ENCODE results near the gene ATG16L2. TPM values are rescaled to one million over a fixed set of nuclear protein-coding genes. Genes with fewer than 3 reads are reported as not detected.
"Not testable (repeated sequence)": the region's sequence is repeated elsewhere in the genome, so short reads cannot be mapped to it uniquely, and the experiment has no call there.

The ATG16L2 gene
- total RNA-seq, 1 donor from 2014 or later: 14.4 TPM

DNA sequence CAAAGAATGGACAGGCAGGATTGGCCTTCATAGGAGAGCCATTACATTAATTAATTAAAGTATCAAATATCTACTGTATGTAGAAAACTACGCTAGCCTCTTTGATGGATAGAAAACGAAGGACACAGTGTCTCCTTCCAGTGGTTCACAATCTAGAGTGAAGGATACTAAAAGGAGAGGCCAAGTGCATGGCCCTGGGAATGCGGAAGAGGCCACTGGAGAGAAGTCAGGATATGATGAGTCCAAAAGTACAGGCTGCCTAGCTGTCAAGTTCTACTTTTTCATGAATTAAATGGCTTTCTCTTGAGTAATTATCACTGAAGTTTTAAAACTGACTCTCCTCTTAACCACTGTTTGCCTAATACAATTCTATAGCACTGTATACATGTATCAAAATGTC is 41.9 kb downstream of the ATG16L2 start:
- DNase-seq: no peak
- intact Hi-C loops (cut with micrococcal nuclease): no loop called here
- H3K27ac ChIP-seq (replicated peaks): peak overlapping the region; percentile 72

DNA sequence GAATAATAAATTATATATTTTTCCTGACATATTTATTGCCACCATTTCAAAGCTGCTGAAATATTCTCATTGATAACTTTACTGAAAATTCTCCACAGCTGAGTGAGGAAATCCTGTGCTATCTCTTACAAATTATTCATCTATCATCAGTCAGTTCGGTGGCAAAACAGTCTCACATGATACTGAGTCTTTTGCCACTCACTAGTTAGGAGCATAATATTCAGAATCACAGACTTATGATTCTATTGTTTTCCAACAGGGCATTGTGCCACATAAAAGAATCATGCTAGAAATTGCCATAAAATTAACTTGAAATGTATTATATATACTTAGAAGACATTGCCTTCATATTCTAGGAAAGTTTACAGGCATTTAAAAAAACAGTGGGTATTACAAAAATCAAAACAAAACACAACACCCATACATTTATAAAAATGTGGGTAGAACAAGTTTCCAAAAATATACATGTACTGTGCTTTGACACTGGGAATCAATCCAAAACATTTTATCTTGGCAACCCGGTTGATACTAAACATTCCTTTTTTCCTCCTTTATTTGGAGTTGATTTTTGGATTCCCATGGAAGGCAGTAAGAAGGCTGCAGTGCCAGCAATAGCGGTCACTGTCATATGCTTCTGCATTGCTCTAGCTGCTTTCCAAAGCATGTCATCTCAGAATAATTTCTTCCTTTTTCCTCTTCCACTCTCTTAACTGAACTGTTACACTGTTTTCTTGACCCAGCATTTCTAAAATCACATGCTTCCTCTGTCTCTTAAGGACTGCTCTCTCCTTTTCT is 42.5 kb downstream of the ATG16L2 start:
- intact Hi-C loops (cut with micrococcal nuclease): no loop called here
- H3K27ac ChIP-seq (replicated peaks): peak overlapping the region; percentile 72
- H3K4me3 ChIP-seq: peak overlapping the region; percentile 1

More for the DNA sequence above, 41.9 kb downstream of the ATG16L2 start:
- H3K36me3 ChIP-seq: no peaks in the 10 kb centered on the region
- H3K9me3 ChIP-seq (replicated peaks): no peaks in the 10 kb centered on the region
- TF ChIP-seq CTCF (IDR thresholded peaks at IDR 0.05; ENCODE audit: borderline replicate concordance): no peak
- H3K4me1 ChIP-seq: peaks cover 24% of the 10 kb centered on the region
- H3K27me3 ChIP-seq (ENCODE audit: low read depth): no peaks in the 10 kb centered on the region
- H3K4me3 ChIP-seq: no peak overlapping the region

GRCh38 chr11:72858267-72858666 is 44.1 kb downstream of the ATG16L2 start:
- H3K9me3 ChIP-seq (replicated peaks); H3K27ac ChIP-seq (replicated peaks); H3K36me3 ChIP-seq; H3K4me3 ChIP-seq; intact Hi-C loops (cut with micrococcal nuclease); DNase-seq; H3K27me3 ChIP-seq (ENCODE audit: low read depth): not testable (repeated sequence)
- peaks cover 38% of the 10 kb centered on the region for H3K4me1 ChIP-seq

More for the DNA sequence above, 42.5 kb downstream of the ATG16L2 start:
- Histone ChIP-seq H3K4me1 (peaks cover 24% of the 10 kb centered on the region), H3K9me3 (replicated peaks) (no peaks in the 10 kb centered on the region), H3K27me3 (ENCODE audit: low read depth) (no peaks in the 10 kb centered on the region), H3K36me3 (no peaks in the 10 kb centered on the region)
- no peak for DNase-seq
- TF ChIP-seq CTCF (IDR thresholded peaks at IDR 0.05; ENCODE audit: borderline replicate concordance): peak; percentile 9

DNA sequence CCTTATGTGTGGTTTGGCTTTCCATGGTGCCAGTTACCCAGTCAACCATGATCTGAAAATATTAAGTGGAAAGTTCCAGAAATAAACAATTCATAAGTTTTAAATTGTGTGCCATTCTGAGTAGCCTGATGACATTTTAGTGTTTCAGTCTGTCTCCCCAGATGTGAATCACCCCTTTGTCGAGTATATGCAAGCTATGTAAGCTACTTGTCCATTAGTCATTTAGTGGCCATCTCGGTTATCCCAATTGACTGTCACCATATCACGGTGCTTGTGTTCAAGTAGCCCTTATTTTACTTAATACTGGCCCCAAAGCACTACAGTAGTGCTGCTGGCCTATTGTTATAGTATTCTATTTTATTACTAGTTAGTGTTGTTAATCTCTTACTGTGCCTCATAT is 44.9 kb downstream of the ATG16L2 start:
- no peak overlapping the region for H3K4me3 ChIP-seq
- peaks cover 47% of the 10 kb centered on the region for H3K4me1 ChIP-seq
- H3K27ac ChIP-seq (replicated peaks): no peak overlapping the region
- intact Hi-C loops (cut with micrococcal nuclease): no loop called here
- DNase-seq: no peak
- no peaks in the 10 kb centered on the region for H3K36me3 ChIP-seq
- TF ChIP-seq CTCF (IDR thresholded peaks at IDR 0.05; ENCODE audit: borderline replicate concordance): no peak
- no peaks in the 10 kb centered on the region for H3K9me3 ChIP-seq (replicated peaks)
- no peaks in the 10 kb centered on the region for H3K27me3 ChIP-seq (ENCODE audit: low read depth)

DNA sequence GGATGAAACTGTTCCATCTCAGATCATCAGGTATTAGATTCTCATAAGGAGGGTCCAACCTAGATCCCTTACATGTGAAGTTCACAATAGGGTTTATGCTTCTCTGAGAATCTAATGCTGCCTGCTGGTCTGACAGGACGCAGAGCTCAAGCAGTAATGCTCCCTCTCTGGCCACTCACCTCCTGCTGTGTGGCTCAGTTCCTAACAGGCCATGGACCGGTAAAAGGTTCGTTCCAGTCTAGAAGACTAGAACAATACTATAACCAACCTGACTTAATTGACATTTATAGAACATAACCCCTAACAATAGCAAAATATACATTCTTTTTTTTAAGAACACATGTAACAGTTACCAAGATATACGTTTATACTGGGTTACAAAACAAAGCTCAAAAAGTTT is 45.8 kb downstream of the ATG16L2 start:
- H3K9me3 ChIP-seq (replicated peaks): no peaks in the 10 kb centered on the region
- peaks cover 56% of the 10 kb centered on the region for H3K4me1 ChIP-seq
- no peaks in the 10 kb centered on the region for H3K36me3 ChIP-seq
- intact Hi-C loops (cut with micrococcal nuclease): no loop called here
- H3K27ac ChIP-seq (replicated peaks): no peak overlapping the region
- no peak overlapping the region for H3K4me3 ChIP-seq
- DNase-seq: no peak
- H3K27me3 ChIP-seq (ENCODE audit: low read depth): no peaks in the 10 kb centered on the region
- no peak for TF ChIP-seq CTCF (IDR thresholded peaks at IDR 0.05; ENCODE audit: borderline replicate concordance)

DNA sequence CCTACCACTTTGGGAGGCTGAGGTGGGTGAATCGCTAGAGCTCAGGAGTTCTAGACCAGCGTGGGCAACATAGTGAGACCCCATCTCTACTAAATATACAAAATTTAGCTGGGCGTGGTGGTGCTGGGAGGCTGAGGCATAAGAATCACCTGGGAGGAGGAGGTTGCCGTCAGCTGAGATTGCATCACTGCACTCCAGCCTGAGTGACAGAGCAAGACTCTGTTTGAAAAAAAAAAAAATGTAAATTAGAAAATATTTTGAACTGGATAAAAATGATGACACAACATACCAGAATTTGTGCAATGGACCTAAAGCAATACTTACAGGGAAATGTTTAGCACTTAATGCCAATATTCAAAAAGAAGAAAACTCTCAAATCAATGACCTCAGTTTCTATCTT is 46.4 kb downstream of the ATG16L2 start:
- no peak overlapping the region for H3K27ac ChIP-seq (replicated peaks)
- H3K9me3 ChIP-seq (replicated peaks): no peaks in the 10 kb centered on the region
- no peak for DNase-seq
- intact Hi-C loops (cut with micrococcal nuclease): no loop called here
- H3K27me3 ChIP-seq (ENCODE audit: low read depth): no peaks in the 10 kb centered on the region
- no peaks in the 10 kb centered on the region for H3K36me3 ChIP-seq
- H3K4me3 ChIP-seq: no peak overlapping the region
- H3K4me1 ChIP-seq: peaks cover 59% of the 10 kb centered on the region
- TF ChIP-seq CTCF (IDR thresholded peaks at IDR 0.05; ENCODE audit: borderline replicate concordance): no peak

All from left ventricle myocardium inferior (tissue), 1 donor.